Fibroblast of peridontal ligament (primary cell): ENCODE measurements around the gene GRIA4.
"Not testable (repeated sequence)": the region's sequence is repeated elsewhere in the genome, so short reads cannot be mapped to it uniquely, and the experiment has no call there.

Source experiments
- DNase-seq: peaks from one replicate; pipeline ENCODE4 v3.0.0-alpha.2; 2010; ENCODE audit errors: extremely low read depth

The GRIA4 gene

DNA sequence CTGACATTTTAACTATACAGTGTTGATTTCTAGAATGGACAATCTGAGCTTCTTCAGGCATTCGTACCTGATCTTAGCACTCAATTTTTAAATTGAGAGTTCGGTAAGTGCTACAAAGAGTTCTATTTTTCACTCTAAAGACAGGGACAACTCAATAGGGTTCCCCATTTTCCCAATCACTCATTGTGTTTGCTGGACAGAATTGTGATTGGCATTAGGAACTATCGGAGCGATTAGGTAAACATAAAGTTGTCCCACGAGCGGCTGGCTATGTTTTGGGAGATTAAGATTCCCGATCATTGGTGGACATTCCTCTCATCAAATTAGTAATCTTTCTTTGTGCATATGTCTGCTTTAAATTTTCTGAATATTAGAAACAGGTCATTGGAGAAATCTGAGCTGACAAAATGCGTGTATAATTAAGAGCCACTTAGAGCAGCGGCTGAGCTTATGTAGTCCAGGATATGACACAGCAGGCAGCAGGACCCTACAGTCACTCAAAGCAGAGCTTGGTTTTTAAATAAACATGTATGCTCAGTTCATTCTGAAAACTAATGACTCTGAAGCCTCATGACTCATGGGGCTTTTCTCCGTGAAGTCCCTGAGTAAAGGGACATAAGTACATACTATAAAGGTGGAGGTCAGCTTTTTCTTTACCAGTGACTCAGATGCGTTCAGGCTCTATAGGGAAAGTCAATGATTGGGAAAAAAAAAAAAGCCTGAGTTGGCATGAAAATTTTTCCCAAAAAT lies 109.4 kb downstream of the GRIA4 start:
- peak; percentile 44 for DNase-seq

GRCh38 chr11:105720096-105720495 lies 110.2 kb downstream of the GRIA4 start:
- DNase-seq: peak; percentile 2

GRCh38 chr11:105723269-105723668 lies 113.4 kb downstream of the GRIA4 start:
- no peak for DNase-seq

- DNase-seq: no peak
These were observed 122.7 kb downstream of the GRIA4 start for GRCh38 chr11:105732611-105733010.

DNA sequence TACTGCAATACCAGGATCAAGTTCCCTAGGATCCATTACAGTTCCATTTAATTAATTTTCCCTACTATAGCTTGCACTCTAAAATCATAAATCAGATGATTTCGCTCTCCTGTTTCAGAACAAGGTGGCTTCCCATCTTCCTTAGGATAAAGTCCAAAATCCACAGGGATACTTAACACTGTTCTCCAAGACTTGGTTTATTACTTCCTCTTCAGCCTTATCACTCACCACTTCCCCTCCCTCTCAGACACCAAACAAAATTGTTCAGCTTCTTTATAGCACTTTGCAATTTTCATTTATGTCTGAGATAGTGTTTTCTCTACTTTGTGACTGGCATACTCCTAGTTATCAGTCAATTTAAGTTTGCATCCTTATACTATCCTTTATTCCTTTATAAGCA lies 124.6 kb downstream of the GRIA4 start:
- DNase-seq: no peak

DNA sequence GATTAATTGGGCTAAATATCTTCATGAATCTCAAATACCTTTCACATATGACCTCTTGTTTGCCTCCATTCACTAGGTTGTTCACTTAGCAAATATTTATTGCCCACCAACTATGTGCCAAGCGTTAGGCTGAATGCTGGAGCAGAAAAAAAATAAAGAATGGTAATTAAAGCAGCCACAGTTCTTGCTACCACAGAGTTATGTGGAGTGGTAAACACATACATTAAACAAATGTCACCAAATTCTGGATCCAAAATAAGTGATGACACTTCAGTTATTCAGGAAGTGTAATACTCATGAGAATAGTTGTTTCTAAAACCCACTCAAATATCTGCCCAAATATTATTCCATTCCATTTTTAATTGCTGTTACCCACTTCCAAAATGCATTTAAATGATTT lies 128.4 kb downstream of the GRIA4 start:
- DNase-seq: no peak

DNA sequence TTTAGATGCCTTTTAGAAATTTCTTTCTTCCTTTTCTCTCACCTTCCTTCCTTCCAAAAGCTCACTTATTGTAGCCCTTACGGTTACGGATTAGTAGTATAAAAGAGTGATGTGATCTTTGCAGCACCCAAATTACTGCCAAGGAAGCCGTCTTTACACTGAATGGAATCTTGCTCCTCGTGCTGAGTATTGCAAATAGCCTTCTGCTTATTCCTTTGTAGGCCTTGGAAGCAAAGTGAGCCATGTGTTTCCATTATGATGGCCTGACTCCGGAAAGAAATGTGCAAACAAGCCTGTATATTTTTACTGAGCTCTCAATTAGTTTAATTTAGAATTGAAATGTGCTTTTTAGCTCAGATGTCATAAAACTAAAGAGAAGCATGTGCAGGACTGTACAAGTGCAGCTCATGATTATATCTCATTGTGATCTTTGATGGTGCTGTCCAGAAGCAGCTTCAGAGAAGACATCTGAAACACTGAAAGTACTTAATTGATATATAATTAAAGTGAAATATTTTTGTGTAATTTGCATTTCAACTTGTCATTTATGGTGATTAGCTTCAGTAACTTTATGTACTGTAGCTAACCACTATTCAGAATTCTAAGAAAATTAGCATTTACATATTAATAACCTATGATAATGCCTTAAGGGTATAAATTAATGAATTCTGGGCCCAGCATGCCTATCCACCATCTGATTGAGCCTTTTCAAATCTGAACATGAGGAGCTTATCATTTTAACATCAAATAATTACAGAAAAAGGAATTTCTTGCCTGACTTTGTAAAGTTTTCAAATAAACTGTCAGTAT lies 129.3 kb downstream of the GRIA4 start:
- DNase-seq: no peak

- DNase-seq: no peak
These were observed 130.5 kb downstream of the GRIA4 start for GRCh38 chr11:105740164-105740903.

DNA sequence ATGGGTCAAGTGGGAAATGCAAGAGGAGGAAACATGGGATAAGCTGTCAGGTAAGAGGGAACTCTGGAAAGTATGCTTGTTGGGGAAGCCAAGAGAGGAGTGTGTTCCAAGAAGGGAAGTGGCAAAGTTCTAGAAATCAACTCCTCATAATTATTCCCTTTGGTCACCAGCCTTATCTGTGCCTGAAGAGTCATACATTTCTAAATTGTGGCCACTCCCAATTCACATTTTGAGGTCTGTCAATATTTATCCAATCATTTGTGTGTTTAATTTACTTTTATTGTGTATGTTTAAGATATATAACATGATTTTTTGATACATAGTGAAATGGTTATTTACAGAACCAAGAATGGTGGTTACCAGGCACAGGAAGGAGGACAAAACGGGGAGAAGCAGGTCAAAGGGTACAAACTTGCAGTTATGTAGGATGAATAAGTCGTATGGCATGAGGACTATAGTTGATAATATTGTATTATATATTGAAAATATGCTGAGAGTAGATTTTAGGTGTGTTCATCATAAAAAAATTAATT lies 131.7 kb downstream of the GRIA4 start:
- no peak for DNase-seq

- DNase-seq: no peak
These were observed 144.4 kb downstream of the GRIA4 start for GRCh38 chr11:105754260-105754659.

GRCh38 chr11:105754716-105755115 lies 144.8 kb downstream of the GRIA4 start:
- DNase-seq: no peak

GRCh38 chr11:105757107-105757506 lies 147.2 kb downstream of the GRIA4 start:
- DNase-seq: no peak

DNA sequence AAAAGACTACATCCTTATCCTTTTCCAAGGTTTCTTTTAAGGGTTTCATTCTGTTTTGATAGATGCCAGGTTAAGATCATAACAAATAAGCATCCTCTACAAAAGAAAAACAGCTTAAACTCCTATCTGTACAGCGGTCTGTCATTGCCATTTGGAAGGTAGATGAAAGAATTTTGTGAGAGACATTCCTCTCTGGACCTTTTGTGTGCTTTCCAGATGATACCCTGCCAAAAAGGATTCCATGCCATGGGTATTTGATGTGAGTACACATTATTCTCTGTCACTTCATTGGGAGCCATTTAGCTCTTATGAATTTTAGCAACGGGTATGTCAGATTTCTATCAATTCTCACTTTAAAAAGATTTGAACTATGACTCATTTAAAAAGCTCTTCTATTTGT lies 153.7 kb downstream of the GRIA4 start:
- no peak for DNase-seq

DNA sequence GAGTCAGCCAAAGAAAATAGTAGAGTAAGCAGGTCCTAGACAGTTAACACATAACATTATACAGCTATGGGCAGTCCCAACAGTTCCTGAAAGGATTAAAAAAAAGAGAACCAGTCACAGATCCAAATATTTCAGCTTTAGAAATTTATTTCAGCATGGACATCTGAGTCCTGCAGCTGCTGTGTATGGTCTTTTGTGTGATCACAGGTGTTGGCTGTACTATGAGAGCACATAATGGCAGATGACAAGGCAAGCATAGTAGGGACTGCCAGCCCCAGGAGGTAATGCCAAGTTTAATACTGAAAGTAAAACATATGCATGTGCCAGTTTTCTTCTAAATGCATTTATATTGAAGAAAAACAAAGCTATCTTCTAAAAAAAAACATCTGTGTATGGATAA lies 158.1 kb downstream of the GRIA4 start:
- no peak for DNase-seq

DNA sequence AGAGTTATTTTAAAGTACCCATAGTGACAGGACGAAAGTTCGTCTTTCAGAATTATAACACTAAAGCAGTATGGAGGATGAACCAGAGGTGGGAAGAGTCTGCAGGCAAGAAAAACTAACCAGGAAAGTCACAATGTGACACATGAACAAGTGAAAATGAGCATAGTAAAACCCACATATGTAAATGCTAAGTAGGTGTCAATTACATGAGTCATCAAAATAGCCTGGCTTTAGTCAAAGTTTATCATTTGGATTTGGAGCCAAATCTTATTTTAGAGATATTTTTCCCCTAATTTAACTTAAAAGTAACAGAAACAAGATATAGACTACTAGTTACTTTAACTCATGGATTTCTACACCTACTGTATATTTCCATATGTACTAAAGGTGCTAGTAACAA lies 159.8 kb downstream of the GRIA4 start:
- no peak for DNase-seq

GRCh38 chr11:105773452-105773851 lies 163.6 kb downstream of the GRIA4 start:
- DNase-seq: not testable (repeated sequence)

GRCh38 chr11:105774899-105775298 lies 165.0 kb downstream of the GRIA4 start:
- DNase-seq: no peak

DNA sequence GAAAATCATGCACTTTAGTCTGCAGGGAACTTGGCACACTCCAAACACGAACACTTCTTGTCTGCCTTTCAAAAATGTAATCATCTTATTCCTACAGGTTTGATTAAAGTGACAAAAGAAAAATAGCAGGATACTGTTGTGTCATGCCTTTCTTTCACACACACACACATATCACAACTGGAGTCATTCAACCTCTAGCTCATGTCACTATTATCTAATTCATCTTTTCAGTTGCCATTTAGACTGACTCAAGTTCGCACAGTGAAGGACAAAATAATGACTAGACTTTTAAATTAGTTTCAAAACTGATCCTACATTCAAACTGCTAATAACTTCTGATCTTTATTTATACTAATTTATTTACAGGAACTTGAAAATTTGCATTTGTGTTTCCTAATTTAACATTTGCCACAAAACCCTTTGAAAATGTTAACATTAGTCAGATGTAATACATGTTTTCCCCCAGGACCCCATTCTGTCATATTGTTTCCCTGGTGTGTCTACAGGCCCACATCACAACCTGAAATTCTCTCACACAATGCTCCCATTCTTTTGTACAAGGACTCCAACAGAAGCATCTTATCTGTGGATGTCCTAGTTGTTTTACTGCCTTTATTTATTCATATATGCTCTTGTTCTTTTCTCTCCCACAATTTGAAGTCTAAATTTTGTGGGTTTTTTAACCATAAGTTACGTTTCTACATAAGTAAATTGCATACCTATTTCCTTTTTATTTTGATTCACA lies 171.1 kb downstream of the GRIA4 start:
- DNase-seq: no peak

DNA sequence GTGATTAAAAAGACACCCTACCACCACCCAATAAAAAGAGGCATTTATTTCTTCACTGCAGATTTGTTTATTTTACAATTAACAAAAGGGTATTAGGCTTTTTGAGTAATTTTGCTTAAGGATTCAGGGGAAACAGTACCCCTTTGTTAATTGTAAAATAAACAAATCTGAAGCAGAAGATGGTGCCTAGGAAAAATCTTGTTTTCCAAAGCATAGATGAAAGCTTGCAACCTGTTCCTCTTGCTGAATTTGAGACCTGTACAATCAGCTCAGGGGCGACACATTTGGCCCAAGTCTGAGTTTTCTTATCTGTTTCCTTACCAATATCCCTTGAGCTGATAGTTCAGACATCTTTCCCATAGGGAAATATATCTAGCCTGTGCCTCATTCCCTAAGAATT lies 171.9 kb downstream of the GRIA4 start:
- DNase-seq: no peak

DNA sequence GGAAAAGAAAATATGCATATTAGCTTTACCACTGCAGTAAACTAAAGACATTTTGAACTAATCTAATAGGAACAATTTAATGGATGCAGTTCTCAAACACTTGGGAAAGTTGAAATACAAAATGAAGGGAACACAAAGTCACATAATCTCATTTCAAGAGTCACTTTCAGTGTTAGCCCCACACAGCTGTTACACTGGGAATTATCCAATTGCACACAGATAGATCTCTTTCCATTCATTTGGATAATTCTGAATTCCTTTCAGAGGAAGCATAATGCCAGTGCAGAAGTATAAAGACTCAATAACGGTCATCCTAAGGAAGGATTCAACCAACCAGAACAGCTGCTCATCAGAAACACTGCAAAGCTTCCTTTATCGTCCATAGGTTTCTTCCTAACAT lies 173.3 kb downstream of the GRIA4 start:
- no peak for DNase-seq

- not testable (repeated sequence) for DNase-seq
These were observed 176.0 kb downstream of the GRIA4 start for GRCh38 chr11:105785850-105786249.

GRCh38 chr11:105786741-105787140 lies 176.9 kb downstream of the GRIA4 start:
- DNase-seq: no peak
